CD4-positive, alpha-beta T cell treated with Interleukin-15 for 4 hours (primary cell): ENCODE measurements around the gene NIPAL3.
"Not testable (repeated sequence)": the region's sequence is repeated elsewhere in the genome, so short reads cannot be mapped to it uniquely, and the experiment has no call there.

Experiments
- DNase-seq: peaks from one replicate; pipeline ENCODE4 v3.0.0-alpha.2; 2020; ENCODE audit warnings: low spot score

NIPAL3 gene

GRCh38 chr1:24459551-24460266 lies 44.1 kb downstream of the NIPAL3 start:
- DNase-seq, result no peak

DNA sequence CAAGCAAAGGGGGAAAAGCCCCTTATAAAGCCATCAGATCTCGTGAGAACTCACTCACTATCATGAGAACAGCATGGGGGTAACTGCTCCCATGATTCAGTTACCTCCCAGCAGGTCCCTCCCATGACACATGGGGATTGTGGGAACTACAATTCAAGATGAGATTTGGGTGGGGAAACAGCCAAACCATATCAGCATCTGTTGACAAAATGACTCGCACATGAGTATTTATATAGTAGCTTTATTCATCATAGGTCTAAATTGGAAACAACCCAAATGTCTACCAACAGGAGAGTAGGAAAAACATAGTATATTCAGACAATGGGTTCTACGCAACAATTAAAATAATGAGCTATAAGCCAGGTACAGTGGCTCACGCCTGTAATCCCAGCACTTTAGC lies 46.5 kb downstream of the NIPAL3 start:
- not testable (repeated sequence) for DNase-seq

DNA sequence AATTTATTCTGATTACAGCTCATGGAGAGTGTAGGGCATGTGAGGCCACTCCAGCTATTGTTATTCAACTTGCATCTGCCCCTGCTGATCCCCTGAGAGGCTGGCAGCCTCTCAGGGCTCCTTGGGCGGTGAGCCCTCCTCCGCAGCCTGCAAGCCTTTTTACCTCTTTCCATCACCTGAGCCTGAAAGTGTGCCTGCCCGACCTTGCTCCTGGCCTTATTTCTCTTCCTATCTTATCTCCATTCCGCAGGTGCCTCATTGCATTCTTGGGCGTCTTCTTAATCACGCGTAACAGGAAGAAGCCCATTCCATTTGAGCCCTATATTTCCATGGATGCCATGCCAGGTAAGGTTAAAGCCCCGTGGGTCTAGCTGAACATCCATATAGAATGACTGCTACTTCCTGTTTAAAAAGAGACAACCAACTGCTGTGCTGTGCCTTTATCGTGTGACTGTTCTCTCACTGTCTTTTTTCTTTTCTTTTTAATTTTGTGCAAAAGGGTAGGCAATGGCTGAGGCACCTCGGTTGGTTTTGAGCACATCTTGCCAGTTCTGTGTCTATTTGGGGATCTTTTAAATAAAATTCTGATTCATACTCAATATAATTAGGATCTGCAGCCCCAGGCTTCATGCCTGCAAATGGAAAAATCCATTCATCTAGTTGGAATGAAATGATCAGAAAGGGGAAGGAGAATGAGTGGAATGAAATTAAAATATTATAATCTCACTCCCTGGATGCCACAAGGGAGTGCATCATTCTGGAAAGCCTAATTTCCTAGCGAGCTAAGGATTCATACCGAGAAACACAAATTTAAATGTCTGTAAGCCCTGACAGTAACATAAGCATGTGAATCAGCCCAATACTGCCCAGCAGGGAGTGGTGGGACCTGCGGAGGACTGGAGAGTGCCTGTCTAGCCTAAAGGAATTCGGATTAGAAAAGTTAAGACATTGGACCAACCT lies 48.5 kb downstream of the NIPAL3 start:
- DNase-seq, result no peak

DNA sequence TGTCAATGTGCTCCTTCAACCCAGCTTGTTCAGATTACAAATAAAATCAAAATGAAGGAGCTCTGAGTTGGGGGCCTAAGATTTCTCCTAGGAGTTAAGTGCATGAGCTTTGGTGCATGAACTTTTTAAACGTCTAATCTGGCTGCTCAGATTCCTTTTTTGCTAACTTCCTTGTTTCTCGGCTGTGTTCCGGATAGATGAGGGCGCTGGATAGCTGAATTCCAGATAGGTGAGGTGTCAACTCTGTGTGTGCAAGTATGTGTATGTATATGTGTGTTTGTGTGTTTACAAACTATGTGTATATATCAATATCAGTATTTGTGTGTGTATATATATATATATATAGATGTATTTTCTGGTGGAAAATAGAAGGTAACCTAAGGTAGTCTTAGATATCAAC lies 49.5 kb downstream of the NIPAL3 start:
- DNase-seq, result no peak

DNA sequence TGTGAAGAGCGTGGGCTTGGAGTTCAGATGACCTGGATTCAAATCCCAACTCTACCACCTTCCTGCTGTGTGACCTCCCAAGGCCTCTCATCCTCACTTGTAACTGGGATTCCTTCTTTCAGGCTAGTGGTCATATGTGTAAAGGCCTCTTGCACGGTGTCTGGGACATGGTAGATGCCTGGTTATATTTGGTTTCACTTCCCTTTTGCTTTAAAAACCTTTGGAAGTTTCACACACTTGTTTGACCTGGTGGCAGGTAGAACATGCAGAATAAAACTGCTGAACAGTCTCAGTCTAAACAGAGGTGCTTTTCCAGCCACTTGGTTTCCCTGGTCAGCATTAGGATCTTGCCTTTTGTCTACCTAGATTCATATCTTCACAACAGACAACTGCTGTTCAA lies 50.0 kb downstream of the NIPAL3 start:
- DNase-seq, result no peak

- no peak for DNase-seq
Observed at GRCh38 chr1:24468685-24469316, 53.2 kb downstream of the NIPAL3 start.

- no peak for DNase-seq
Observed at GRCh38 chr1:24470592-24470991, 55.0 kb downstream of the NIPAL3 start.

DNA sequence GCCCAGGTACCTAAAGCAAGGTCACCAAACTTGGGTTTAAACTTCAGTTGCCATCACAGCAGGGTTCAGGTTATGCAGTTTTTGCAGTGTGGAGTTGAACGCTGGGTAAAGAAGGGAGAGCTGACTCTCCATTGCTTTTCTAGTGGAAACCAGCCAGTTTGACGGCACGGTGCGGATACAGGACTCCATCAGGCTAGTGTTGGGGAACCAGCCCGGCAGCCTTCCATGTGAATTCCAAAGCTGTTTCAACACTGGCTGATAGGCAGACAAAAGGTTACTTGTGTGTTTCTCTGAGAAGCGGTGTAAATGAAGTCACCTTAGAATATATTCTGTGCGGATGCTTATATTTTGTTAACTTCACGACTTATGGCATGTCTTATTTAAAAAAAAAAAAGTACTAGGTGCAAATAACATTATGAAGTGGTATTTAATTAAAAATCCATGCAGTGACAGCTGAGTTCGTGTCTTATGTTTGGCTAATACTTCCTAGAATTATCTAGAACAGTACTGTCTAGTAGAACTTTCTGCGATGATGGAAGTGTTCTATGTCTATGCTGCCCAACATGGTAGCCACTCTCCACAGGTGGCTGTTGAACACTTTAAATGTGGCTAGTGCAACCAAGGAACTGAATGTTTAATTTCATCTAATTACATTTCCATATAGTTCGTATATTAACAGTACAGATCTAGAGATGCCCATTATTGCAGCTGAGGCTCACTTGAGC lies 57.1 kb downstream of the NIPAL3 start:
- no peak for DNase-seq

GRCh38 chr1:24474193-24474592 lies 58.6 kb downstream of the NIPAL3 start:
- DNase-seq, result no peak

DNA sequence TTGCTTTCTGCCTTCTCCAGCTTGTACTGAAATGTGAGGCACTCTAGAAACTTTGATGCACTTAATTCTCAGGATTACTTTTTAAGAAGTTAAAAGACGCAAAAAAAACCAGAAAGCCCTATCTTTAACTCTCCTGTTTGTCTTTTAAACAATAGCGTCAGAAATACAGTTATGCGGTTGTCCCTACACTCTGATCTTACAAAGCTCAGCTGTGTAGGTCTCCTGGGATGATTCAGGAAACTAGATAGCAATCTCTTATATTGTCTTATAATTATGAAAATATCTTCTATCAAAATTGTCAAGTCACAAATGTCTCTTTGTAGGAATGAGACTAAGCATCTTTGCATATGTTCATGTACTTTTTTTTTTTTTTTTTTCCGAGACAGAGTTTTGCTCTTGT lies 60.1 kb downstream of the NIPAL3 start:
- DNase-seq, result no peak

- DNase-seq, result no peak
Observed at GRCh38 chr1:24476571-24476970, 61.0 kb downstream of the NIPAL3 start.

DNA sequence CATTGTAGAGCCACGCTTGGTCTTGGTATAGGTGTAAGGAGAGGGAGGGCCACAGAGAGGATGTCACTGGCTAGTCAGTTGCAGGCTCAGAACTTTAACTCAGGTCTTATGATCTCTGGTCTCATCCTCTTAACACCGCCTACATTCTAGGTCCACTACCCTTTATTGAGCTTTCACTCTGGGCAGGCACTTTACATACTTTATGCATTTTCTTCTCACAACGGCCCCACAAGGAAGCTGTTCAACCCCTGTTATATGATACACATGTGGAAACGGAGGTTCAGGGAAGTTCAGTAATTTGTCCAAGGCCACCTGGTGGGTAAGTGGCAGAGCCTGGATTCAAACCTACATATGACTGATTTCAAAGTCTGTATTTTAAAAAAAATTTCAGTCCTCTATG lies 61.7 kb downstream of the NIPAL3 start:
- no peak for DNase-seq

GRCh38 chr1:24481101-24481500 lies 65.5 kb downstream of the NIPAL3 start:
- DNase-seq, result peak; percentile 55

- DNase-seq, result peak; percentile 68
Observed at GRCh38 chr1:24481843-24482610, 66.4 kb downstream of the NIPAL3 start.

DNA sequence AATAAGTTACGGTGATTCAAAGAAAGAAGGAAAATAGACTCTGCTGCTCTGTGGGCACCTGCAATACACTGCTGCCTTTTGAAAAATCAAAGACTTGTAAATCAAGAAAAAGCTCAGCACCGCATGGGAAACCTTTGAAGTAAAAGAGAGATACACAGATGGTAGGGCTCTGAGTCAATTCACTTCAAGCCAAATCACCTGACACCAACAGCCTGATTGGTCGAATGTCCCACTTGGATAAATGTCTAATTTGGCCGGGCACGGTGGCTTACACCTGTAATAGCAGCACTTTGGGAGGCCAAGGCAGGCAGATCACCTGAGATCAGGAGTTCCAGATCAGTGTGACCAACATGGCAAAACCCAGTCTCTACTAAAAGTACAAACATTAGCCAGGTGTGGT lies 67.8 kb downstream of the NIPAL3 start:
- no peak for DNase-seq

DNA sequence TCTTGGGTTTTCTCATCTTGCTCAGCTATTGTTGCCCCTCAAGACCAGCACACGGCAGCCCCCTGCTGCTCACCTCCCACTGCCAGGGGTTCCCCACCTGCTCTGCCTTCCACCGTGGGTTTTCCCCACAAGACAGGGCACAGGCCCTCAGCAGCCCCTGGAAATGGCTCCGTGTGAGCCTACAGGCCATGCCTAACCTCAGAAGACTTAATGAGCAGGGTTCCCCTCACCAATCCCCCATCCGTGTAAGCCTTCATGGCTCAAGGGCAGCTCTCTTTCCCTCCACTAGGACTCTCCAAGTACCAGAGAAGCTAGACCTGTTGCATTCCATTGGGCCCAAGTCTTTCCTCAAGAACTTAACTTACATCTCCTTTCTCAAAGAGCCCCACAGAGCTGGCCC lies 68.6 kb downstream of the NIPAL3 start:
- DNase-seq, result no peak

DNA sequence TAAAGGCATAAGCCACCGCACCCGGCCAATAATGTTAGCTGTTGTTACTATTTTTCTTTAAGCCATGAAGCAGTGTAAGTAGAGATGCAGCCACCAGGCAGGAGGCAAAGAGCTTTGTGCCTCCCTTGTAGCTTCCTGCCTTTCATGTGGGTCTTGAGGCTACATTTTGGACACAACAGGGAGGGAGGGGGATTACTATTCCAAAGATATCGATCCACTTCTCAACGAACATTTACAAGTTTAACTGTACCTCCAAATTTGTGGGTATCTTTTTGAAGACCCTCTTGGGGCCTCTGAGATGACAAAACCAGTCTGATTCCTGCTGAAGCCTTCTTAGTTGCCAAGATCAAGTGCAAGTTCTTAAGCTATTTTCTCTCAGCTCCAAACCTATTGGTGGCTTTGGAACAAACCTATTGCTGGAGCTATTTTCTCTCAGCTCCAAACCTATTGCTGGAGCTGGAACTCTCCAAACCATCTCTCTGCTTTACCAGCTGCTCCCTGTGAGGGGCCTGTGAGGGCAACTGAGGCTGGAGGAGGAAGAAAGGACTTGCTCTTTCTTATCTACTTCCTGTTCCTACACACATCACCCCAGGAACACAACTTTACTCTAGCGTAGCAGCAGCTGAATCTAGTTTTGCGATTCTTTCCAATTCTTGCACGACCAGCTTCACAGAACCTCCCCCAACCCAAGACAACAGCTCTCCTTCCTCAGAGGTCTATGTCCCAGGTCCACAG lies 70.9 kb downstream of the NIPAL3 start:
- peak; percentile 55 for DNase-seq

DNA sequence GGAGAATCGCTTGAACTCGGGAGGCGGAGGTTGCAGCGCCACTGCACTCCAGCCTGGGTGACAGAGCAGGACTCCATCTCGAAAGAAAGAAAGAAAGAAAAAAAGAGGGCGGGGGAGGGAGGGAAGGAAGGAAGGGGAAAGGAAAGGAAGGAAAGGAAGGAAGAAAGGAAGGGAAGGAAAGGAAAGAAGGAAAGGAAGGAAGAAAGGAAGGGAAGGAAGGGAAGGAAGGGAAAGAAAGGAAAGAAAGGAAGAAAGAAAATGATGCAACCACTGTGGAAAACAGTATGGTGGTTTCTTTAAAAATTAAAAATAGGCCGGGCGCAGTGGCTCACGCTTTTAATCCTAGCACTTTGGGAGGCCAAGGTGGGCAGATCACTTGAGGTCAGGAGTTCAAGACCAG lies 71.9 kb downstream of the NIPAL3 start:
- DNase-seq, result no peak

DNA sequence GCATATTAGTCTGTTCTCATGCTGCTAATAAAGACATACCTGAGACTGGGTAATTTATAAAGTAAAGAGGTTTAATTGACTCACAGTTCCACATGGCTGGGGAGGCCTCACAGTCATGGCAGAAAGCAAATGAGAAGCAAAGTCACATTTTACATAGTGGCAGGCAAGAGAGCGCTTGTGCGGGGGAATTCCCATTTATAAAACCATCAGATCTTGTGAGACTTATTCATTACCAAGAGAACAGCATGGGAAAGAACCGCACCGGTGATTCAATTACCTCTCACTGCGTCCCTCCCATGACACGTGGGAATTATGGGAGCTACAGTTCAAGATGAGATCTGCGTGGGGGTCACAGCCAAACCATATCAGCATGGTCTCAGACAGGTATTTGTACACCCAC lies 72.6 kb downstream of the NIPAL3 start:
- peak; percentile 68 for DNase-seq

- no peak for DNase-seq
Observed at GRCh38 chr1:24489674-24490073, 74.1 kb downstream of the NIPAL3 start.
